Hepatocyte (in vitro differentiated cells): ENCODE data around the gene STK11.

ENCODE experiments used
- CTCF ChIP-seq: fragments of 200-600 bp; sonication (generic); IDR thresholded peaks from 2 replicates; pipeline ENCODE4 v1.5.1; 2016; ENCODE audit warnings: antibody characterized with exemption, mild to moderate bottlenecking; ENCODE audit not compliant: poor library complexity
- EZH2 ChIP-seq: fragments of 200-600 bp; sonication (generic); IDR thresholded peaks from 2 replicates; pipeline ENCODE4 v1.6.1; 2016; ENCODE audit warnings: antibody characterized with exemption, mild to moderate bottlenecking, borderline replicate concordance

GRCh38 chr19:1274852-1275259 lies 69.3 kb downstream of the STK11 start:
- TF ChIP-seq EZH2, result no peak
- TF ChIP-seq CTCF, result no peak
